Measurements from ENCODE around the gene PIK3R1. TPM values are rescaled to one million over a fixed set of nuclear protein-coding genes. Genes with fewer than 3 reads are reported as not detected.

The PIK3R1 gene
- total RNA-seq, 2 donors from 2014 or later = 29.8 to 30.2 TPM

GRCh38 chr5:68178579-68178978 lies 37.0 kb upstream of the PIK3R1 start:
- H3K4me3 Mint-ChIP-seq = no peak overlapping the region
- peaks cover 8% of the 10 kb centered on the region for H3K9me3 ChIP-seq (ENCODE audit: control insufficient read depth, low read length)
- peaks cover 7% of the 10 kb centered on the region for H3K27me3 Mint-ChIP-seq (ENCODE audit: insufficient read depth)
- H3K4me3 ChIP-seq (ENCODE audit: low read length) = no peak overlapping the region
- peaks cover 9% of the 10 kb centered on the region for H3K9me3 Mint-ChIP-seq
- H3K4me1 ChIP-seq (ENCODE audit: control insufficient read depth, insufficient read depth, low read length) = no peaks in the 10 kb centered on the region
- H3K27me3 ChIP-seq (ENCODE audit: control insufficient read depth, insufficient read depth, low read length, poor library complexity, severe bottlenecking) = no peaks in the 10 kb centered on the region
- no peak for TF ChIP-seq CTCF (conservative IDR thresholded peaks at IDR 0.05)
- DNase-seq = no peak
- 85 to 100% methylated on average over 1 to 2 of the region's 2 CpGs for WGBS, 2 experiments (ENCODE audit: insufficient coverage in 1 of 2, insufficient read length in 1 of 2)
- H3K36me3 ChIP-seq (ENCODE audit: control insufficient read depth, insufficient read depth, low read length) = no peaks in the 10 kb centered on the region
- no peaks in the 10 kb centered on the region for H3K36me3 Mint-ChIP-seq (ENCODE audit: low read depth)
- H3K27ac Mint-ChIP-seq = no peak overlapping the region
- peaks cover 10% of the 10 kb centered on the region for H3K4me1 Mint-ChIP-seq
- no peak overlapping the region for H3K27ac ChIP-seq (ENCODE audit: low read depth, low read length)
- H3K9ac ChIP-seq (ENCODE audit: extremely low read depth, low read length, poor library complexity, severe bottlenecking) = no peak overlapping the region

- H3K4me3 ChIP-seq (ENCODE audit: low read length) = no peak overlapping the region
- H3K9me3 ChIP-seq (ENCODE audit: control insufficient read depth, low read length) = peaks cover 8% of the 10 kb centered on the region
- Mint-ChIP-seq H3K36me3 (ENCODE audit: low read depth) (no peaks in the 10 kb centered on the region), H3K27me3 (ENCODE audit: insufficient read depth) (peaks cover 7% of the 10 kb centered on the region), H3K9me3 (peaks cover 9% of the 10 kb centered on the region), H3K4me1 (peaks cover 10% of the 10 kb centered on the region), H3K27ac (no peak overlapping the region), H3K4me3 (no peak overlapping the region)
- no peaks in the 10 kb centered on the region for H3K36me3 ChIP-seq (ENCODE audit: control insufficient read depth, insufficient read depth, low read length)
- no peak overlapping the region for H3K27ac ChIP-seq (ENCODE audit: low read depth, low read length)
- TF ChIP-seq CTCF (conservative IDR thresholded peaks at IDR 0.05) = no peak
- H3K4me1 ChIP-seq (ENCODE audit: control insufficient read depth, insufficient read depth, low read length) = no peaks in the 10 kb centered on the region
- H3K27me3 ChIP-seq (ENCODE audit: control insufficient read depth, insufficient read depth, low read length, poor library complexity, severe bottlenecking) = no peaks in the 10 kb centered on the region
- no peak overlapping the region for H3K9ac ChIP-seq (ENCODE audit: extremely low read depth, low read length, poor library complexity, severe bottlenecking)
- DNase-seq = no peak
Measured at GRCh38 chr5:68180121-68181038, 35.2 kb upstream of the PIK3R1 start.

GRCh38 chr5:68181039-68181599 lies 34.4 kb upstream of the PIK3R1 start:
- peaks cover 8% of the 10 kb centered on the region for H3K9me3 ChIP-seq (ENCODE audit: control insufficient read depth, low read length)

More at GRCh38 chr5:68181039-68181599, 34.4 kb upstream of the PIK3R1 start:
- peaks cover 7% of the 10 kb centered on the region for H3K27me3 Mint-ChIP-seq (ENCODE audit: insufficient read depth)
- no peaks in the 10 kb centered on the region for H3K36me3 Mint-ChIP-seq (ENCODE audit: low read depth)
- no peak for DNase-seq
- peak; percentile 18 for TF ChIP-seq CTCF (conservative IDR thresholded peaks at IDR 0.05)
- no peaks in the 10 kb centered on the region for H3K27me3 ChIP-seq (ENCODE audit: control insufficient read depth, insufficient read depth, low read length, poor library complexity, severe bottlenecking)
- H3K4me1 ChIP-seq (ENCODE audit: control insufficient read depth, insufficient read depth, low read length) = no peaks in the 10 kb centered on the region
- H3K27ac Mint-ChIP-seq = no peak overlapping the region
- no peaks in the 10 kb centered on the region for H3K36me3 ChIP-seq (ENCODE audit: control insufficient read depth, insufficient read depth, low read length)
- no peak overlapping the region for H3K9ac ChIP-seq (ENCODE audit: extremely low read depth, low read length, poor library complexity, severe bottlenecking)
- WGBS, 2 experiments (ENCODE audit: insufficient coverage in 1 of 2, insufficient read length in 1 of 2) = 77 to 100% methylated on average over 2 to 3 of the region's 3 CpGs
- H3K4me1 Mint-ChIP-seq = peaks cover 10% of the 10 kb centered on the region
- no peak overlapping the region for H3K4me3 Mint-ChIP-seq
- no peak overlapping the region for H3K4me3 ChIP-seq (ENCODE audit: low read length)
- no peak overlapping the region for H3K27ac ChIP-seq (ENCODE audit: low read depth, low read length)
- peaks cover 9% of the 10 kb centered on the region for H3K9me3 Mint-ChIP-seq
